HG03025 (cell line): ENCODE results near the gene TMEM209.
"Not testable (repeated sequence)": the region's sequence is repeated elsewhere in the genome, so short reads cannot be mapped to it uniquely, and the experiment has no call there.

Source experiments
- ATAC-seq: cut with Tn5 transposase; IDR thresholded peaks from one replicate; pipeline ENCODE4 v1.9.1; 2021; ENCODE audit warnings: mild to moderate bottlenecking, moderate library complexity; ENCODE audit not compliant: unreplicated experiment, low FRiP score

Gene TMEM209

GRCh38 chr7:130205084-130205947, at the start of gene TMEM209:
TMEM209 (minus strand) TSS chr7:130205406; CDS start chr7:130205375, 31 bp downstream.
- ATAC-seq: peak; percentile 86

GRCh38 chr7:130254555-130254954, 49.3 kb upstream of the TMEM209 start:
- no peak for ATAC-seq

- ATAC-seq: not testable (repeated sequence)
Measured at GRCh38 chr7:130249626-130250025, 44.4 kb upstream of the TMEM209 start.

- ATAC-seq: not testable (repeated sequence)
Measured at GRCh38 chr7:130248842-130249241, 43.6 kb upstream of the TMEM209 start.

GRCh38 chr7:130246491-130246890, 41.3 kb upstream of the TMEM209 start:
- not testable (repeated sequence) for ATAC-seq

GRCh38 chr7:130243486-130243885, 38.3 kb upstream of the TMEM209 start:
- ATAC-seq: not testable (repeated sequence)

- ATAC-seq: no peak
Measured at GRCh38 chr7:130242198-130243014, 37.2 kb upstream of the TMEM209 start.

- ATAC-seq: no peak
Measured at GRCh38 chr7:130240240-130240639, 35.0 kb upstream of the TMEM209 start.

- ATAC-seq: not testable (repeated sequence)
Measured at GRCh38 chr7:130236361-130236760, 31.2 kb upstream of the TMEM209 start.

GRCh38 chr7:130234078-130234477, 28.9 kb upstream of the TMEM209 start:
- ATAC-seq: no peak

GRCh38 chr7:130232209-130232608, 27.0 kb upstream of the TMEM209 start:
- ATAC-seq: no peak

- ATAC-seq: no peak
Measured at GRCh38 chr7:130231792-130232191, 26.6 kb upstream of the TMEM209 start.

- ATAC-seq: not testable (repeated sequence)
Measured at GRCh38 chr7:130229981-130230380, 24.8 kb upstream of the TMEM209 start.

GRCh38 chr7:130228840-130229502, 23.8 kb upstream of the TMEM209 start:
- ATAC-seq: no peak

- ATAC-seq: no peak
Measured at GRCh38 chr7:130227883-130228575, 22.8 kb upstream of the TMEM209 start.

GRCh38 chr7:130226333-130226732, 21.1 kb upstream of the TMEM209 start:
- ATAC-seq: no peak

- ATAC-seq: not testable (repeated sequence)
Measured at GRCh38 chr7:130224923-130225322, 19.7 kb upstream of the TMEM209 start.

GRCh38 chr7:130224210-130224609, 19.0 kb upstream of the TMEM209 start:
- ATAC-seq: no peak

- ATAC-seq: no peak
Measured at GRCh38 chr7:130223646-130224045, 18.4 kb upstream of the TMEM209 start.

- no peak for ATAC-seq
Measured at GRCh38 chr7:130221746-130222145, 16.5 kb upstream of the TMEM209 start.
